LNCaP clone FGC (cell line): ENCODE measurements around the gene TMEM9.

ENCODE experiments used
- DNase-seq: peaks from one replicate; pipeline ENCODE4 v3.0.0-alpha.2; 2011; ENCODE audit warnings: low read depth
- H3K4me3 ChIP-seq: 2 replicates; pipeline ENCODE4 v1.5.1; 2011; ENCODE audit warnings: mild to moderate bottlenecking, low read depth, low read length, control low read depth
- TF ChIP-seq, protein P1 (sequence below): IDR thresholded peaks from 2 replicates; pipeline ENCODE4 v1.5.1; 2012; ENCODE audit warnings: mild to moderate bottlenecking; ENCODE audit not compliant: control insufficient read depth, insufficient read depth; ENCODE audit errors: extremely low read depth

TMEM9 gene

DNA sequence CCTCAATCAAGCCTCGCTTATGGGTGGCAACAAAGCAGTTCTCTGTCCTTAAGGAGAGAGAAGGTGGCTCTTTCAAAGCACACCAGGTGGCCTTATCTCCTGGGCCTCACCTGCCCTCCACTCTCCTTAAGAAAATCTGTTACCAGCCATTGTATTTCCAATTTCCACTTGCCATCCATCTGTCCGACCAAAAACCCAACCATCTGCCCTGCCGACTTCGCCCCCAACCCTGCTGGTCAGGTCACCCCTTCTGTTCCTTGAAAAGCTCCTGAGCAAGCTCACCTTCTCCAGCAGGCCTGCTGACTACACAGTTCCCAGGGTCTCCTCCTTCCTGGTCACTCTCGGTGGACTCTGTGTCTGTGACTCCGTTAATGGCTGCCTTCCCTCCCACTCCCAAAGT, 35.7 kb upstream of the TMEM9 start:
- H3K4me3 ChIP-seq: no peak overlapping the region
- TF ChIP-seq, protein P1, sequence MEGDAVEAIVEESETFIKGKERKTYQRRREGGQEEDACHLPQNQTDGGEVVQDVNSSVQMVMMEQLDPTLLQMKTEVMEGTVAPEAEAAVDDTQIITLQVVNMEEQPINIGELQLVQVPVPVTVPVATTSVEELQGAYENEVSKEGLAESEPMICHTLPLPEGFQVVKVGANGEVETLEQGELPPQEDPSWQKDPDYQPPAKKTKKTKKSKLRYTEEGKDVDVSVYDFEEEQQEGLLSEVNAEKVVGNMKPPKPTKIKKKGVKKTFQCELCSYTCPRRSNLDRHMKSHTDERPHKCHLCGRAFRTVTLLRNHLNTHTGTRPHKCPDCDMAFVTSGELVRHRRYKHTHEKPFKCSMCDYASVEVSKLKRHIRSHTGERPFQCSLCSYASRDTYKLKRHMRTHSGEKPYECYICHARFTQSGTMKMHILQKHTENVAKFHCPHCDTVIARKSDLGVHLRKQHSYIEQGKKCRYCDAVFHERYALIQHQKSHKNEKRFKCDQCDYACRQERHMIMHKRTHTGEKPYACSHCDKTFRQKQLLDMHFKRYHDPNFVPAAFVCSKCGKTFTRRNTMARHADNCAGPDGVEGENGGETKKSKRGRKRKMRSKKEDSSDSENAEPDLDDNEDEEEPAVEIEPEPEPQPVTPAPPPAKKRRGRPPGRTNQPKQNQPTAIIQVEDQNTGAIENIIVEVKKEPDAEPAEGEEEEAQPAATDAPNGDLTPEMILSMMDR: no peak
- DNase-seq: no peak

DNA sequence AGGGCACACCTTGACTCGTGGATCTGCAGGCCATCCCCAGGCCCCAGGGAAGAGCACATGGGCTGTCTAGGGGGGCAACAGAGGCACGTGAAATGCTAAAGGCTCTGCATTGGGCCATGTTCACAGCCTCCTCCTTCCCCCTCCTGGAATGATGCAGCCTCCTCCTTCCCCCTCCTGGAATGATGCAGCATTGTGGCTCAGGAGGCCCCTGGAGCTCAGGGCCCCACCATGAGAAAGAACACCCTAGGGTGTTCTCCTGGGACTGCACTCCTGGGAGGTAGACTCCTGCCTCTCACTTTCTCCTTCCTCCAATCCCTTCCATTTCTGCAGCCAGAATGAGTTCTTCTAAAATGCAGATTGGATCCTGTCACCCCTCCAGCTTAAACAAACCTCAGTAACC, 34.8 kb upstream of the TMEM9 start:
- DNase-seq: no peak
- TF ChIP-seq, protein P1: no peak
- no peak overlapping the region for H3K4me3 ChIP-seq

DNA sequence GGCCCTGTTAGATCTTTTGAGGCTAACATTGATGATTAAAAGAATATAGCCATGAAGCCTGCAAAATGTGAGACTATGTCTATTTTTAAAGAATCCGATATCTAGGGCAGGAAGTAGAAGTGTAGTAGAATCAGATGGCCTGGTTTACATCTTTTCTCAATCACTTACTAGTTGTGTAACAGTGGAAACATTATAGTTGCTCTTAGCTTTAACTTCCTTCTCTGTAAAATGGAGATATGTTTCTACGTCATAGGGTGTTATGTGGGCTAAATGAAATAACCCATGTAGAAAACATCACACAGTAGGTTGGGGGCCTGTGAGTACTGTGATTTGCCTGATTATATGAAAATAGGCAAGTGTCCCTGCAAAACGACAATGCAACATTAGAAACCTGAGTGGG, 31.9 kb upstream of the TMEM9 start:
- no peak overlapping the region for H3K4me3 ChIP-seq
- TF ChIP-seq, protein P1: no peak
- no peak for DNase-seq

DNA sequence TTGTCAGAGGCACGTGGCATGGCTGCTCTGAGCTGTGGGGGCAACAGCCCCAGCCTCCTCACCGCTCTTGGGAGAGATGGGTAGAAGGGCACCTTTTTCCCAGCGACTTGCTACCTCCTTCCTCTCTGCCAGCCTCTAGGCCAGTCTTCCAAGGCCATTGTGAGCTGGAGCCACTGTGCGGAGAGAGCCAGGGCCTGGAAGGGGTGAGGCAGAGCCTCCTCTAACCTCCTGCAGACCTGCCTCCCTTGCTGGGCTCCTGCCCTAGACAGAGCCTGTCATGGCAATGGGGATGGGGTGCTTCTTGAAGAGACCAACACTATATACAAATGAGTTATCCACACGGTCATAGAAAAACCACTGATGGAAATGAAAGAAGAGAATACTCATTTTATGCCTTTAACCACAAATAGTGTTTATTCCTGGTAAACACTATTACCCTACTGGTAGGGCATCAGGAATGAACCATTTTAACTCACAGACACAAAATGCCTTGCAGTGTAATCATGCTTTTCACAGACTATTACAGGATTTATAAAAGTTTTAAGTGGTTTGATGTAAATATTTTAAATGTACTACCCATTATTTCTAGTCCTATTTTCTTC, 31.4 kb upstream of the TMEM9 start:
- TF ChIP-seq, protein P1: no peak
- DNase-seq: no peak

DNA sequence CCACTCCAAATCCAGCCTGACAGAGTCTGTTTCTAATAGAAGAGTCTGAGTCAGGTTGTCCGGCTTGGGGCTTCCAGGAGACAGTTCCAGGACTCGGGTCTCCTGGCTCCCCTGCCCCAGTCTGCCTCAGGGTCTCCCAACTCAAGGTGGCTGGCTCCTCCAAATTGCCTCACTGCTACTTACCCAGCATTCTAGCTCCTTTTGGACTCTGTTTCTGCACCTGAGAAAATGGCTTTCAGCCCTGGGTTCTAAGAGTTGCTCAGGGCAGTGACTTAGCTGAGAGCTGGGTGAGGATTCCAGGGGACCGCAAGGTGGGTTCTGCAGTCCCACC, 30.8 kb upstream of the TMEM9 start:
- no peak for DNase-seq
- TF ChIP-seq, protein P1: no peak
- no peak overlapping the region for H3K4me3 ChIP-seq

More for the DNA sequence above, 31.4 kb upstream of the TMEM9 start:
- no peak overlapping the region for H3K4me3 ChIP-seq

DNA sequence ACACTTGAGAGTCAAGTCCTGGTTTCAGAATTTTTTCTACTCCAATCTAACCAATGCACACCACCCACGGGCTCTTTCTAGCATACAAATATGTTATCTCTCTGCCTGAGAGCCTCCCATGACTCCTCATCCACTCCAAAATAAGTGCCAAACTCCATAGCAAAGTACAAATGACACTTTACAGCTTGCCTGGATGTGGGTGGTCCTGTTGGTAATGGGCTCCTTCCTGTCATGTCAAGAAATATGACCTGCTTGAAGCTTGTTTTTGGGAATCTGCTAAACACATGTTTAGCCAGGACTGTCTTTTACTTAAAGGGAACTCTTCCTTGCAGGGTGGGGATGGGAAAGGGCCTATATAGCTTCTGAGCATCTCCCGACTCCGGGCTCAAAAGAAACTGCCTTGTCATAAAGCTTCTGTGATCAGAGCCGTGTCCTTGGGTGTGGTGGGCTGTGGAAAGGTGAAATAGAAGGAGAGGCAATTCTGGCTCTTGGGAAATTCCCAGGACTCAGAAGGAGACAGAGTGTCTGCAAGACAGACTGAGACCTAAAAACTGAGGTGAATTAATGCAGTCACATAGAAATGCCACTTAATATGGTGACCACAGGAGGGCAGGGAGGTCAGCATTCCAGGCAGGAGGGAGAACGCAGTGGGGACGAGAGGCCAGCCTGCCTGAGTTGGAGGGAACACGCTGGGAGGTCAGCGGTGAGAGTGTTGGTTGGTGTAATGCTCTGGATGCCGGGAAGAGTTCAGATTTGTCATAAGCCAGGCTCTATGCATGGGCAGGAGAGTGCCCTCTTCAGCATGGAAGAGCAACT, 30.2 kb upstream of the TMEM9 start:
- no peak for DNase-seq

More for the DNA sequence above, 30.2 kb upstream of the TMEM9 start:
- TF ChIP-seq, protein P1: peak; percentile 83
- H3K4me3 ChIP-seq: no peak overlapping the region
